K562 (cell line): ENCODE data around the gene AGPAT2. TPM values are rescaled to one million over a fixed set of nuclear protein-coding genes. Genes with fewer than 3 reads are reported as not detected.

ENCODE experiments used
- ATF7 ChIP-seq: fragments of 450-650 bp; IDR thresholded peaks from 2 replicates; pipeline ENCODE4 v1.7.1; 2014; ENCODE audit warnings: mild to moderate bottlenecking, moderate library complexity
- BRCA1 ChIP-seq, 2 experiments: fragments of 450-650 bp in 1 of 2; sonication (generic) in 1 of 2; formaldehyde crosslinking in 1 of 2; IDR thresholded peaks; 2 replicates each; pipeline versions ENCODE4 v1.5.0 to v1.6.1; 2017 to 2020; ENCODE audit warnings: mild to moderate bottlenecking in 1 of 2, missing genetic modification reagents in 1 of 2
- CAMTA2 ChIP-seq: fragments of 250-450 bp; sonication (Bioruptor Pico); conservative IDR thresholded peaks from 2 replicates; pipeline ENCODE4 v1.5.1; 2022
- ETV6 ChIP-seq, 3 experiments: fragments of 150-350 bp in 1 of 3; sonication (generic) in 1 of 3; formaldehyde crosslinking in 1 of 3; IDR thresholded peaks; 2 replicates each; pipeline versions ENCODE4 v1.6.1 to v1.8.0; 2014 to 2022; ENCODE audit warnings: borderline replicate concordance in 2 of 3, low read depth in 2 of 3, antibody characterized with exemption in 1 of 3, low read length in 1 of 3, mild to moderate bottlenecking in 1 of 3, missing genetic modification reagents in 1 of 3
- HDAC1 ChIP-seq, 2 experiments: fragments of 450-650 bp; IDR thresholded peaks; 2 replicates each; pipeline ENCODE4 v1.6.1; 2016 to 2017; ENCODE audit warnings: inconsistent platforms in 1 of 2, mild to moderate bottlenecking in 1 of 2, moderate library complexity in 1 of 2
- KLF1 ChIP-seq: fragments of 450-650 bp; IDR thresholded peaks from 2 replicates; pipeline ENCODE4 v1.6.1; 2016; ENCODE audit warnings: missing genetic modification characterization, missing compliant biosample characterization
- MAX ChIP-seq: sonication (generic); formaldehyde crosslinking; IDR thresholded peaks from 2 replicates; pipeline ENCODE4 v1.9.0; 2022; ENCODE audit warnings: mild to moderate bottlenecking, missing genetic modification reagents
- MCM3 ChIP-seq: fragments of 450-650 bp; IDR thresholded peaks from 2 replicates; pipeline ENCODE4 v1.6.1; 2016
- POLR2AphosphoS2 ChIP-seq: IDR thresholded peaks from 2 replicates; pipeline ENCODE4 v1.6.1; 2012; ENCODE audit warnings: low read length, improper control_type of control experiment
- POLR2G ChIP-seq: fragments of 200-400 bp; formaldehyde crosslinking; IDR thresholded peaks from 2 replicates; pipeline ENCODE4 v1.6.1; 2017; ENCODE audit warnings: low read depth, mild to moderate bottlenecking, antibody characterized with exemption, low read length, moderate library complexity
- RBM39 ChIP-seq: fragments of 200-400 bp; formaldehyde crosslinking; optimal IDR thresholded peaks from 2 replicates; pipeline ENCODE3; 2018; ENCODE audit warnings: low read depth, low read length
- TCF3 ChIP-seq: sonication (generic); formaldehyde crosslinking; IDR thresholded peaks from 2 replicates; pipeline ENCODE4 v1.4.0; 2020; ENCODE audit warnings: mild to moderate bottlenecking, missing genetic modification reagents
- ZFP30 ChIP-seq: fragments of 250-450 bp; sonication (Bioruptor Pico); IDR thresholded peaks from 2 replicates; pipeline ENCODE4 v1.8.0; 2022; ENCODE audit warnings: moderate library complexity, mild to moderate bottlenecking, inconsistent platforms, borderline replicate concordance
- ZNF398 ChIP-seq: fragments of 250-450 bp; sonication (Bioruptor Pico); IDR thresholded peaks from 2 replicates; pipeline ENCODE4 v1.8.0; 2021; ENCODE audit warnings: moderate library complexity, mild to moderate bottlenecking, inconsistent platforms
- ZNF511 ChIP-seq: sonication (generic); formaldehyde crosslinking; IDR thresholded peaks from 2 replicates; pipeline ENCODE4 v1.8.0; 2022; ENCODE audit warnings: mild to moderate bottlenecking, missing genetic modification reagents
- ZNF561 ChIP-seq: fragments of 450-650 bp; formaldehyde crosslinking; conservative IDR thresholded peaks from 2 replicates; pipeline ENCODE4 v1.4.0; 2020; ENCODE audit warnings: mild to moderate bottlenecking, moderate library complexity
- ZNF609 ChIP-seq: sonication (generic); formaldehyde crosslinking; IDR thresholded peaks from 2 replicates; pipeline ENCODE4 v1.8.1; 2023; ENCODE audit warnings: missing genetic modification reagents, mild to moderate bottlenecking, borderline replicate concordance
- polyA plus RNA-seq, 8 experiments: library from polyadenylated mRNA; depleted of rRNA in 4 of 8; stranded (reverse) in 5 of 8; unstranded in 3 of 8; fragments of >200 nt; fragmentation: Nextera tagmentation in 2 of 8; fragmentation: Illumina TruSeq in 1 of 8; extraction: Ambion mirVana in 2 of 8; extraction: Trizol in 1 of 8; gene quantifications; 2 replicates each; pipeline versions ENCODE4 v1.2.1 to v1.2.3, GENCODE V29; 2011 to 2014; ENCODE audit warnings: inconsistent platforms in 1 of 8, missing spikeins in 1 of 8
- total RNA-seq, 7 experiments: library from RNA; depleted of rRNA in 6 of 7; stranded (reverse); fragments of >200 nt in 6 of 7; fragmentation: Illumina TruSeq in 2 of 7; extraction: Trizol in 2 of 7; gene quantifications; 2 replicates each; pipeline versions ENCODE4 v1.2.1 to v1.2.3, GENCODE V29; 2011 to 2021; ENCODE audit warnings: low replicate concordance in 1 of 7

AGPAT2 gene
- total and polyA plus RNA-seq, 9 of the 15 experiments (the other 6 are each of a cell fraction or from before 2014, with no cell fraction given) = 0.13 to 54.5 (median 23.9) TPM

GRCh38 chr9:136686794-136687711 is at the start of gene AGPAT2 (continued):
- TF ChIP-seq ZNF609 (CRISPR knock-in tag) (peak; percentile 55; the same call in 1 of the 2 replicates), BRCA1 (IDR thresholded peaks at IDR 0.05) (no peak), BRCA1 (CRISPR knock-in tag; IDR thresholded peaks at IDR 0.05) (peak; percentile 60; the same call in 1 of the 2 replicates), ZNF561 (CRISPR knock-in tag) (no peak), CAMTA2 (CRISPR knock-in tag) (0 out of 2 replicates have a peak, but pooled peaks have one; percentile 56), ZFP30 (CRISPR knock-in tag) (no peak), ZNF511 (CRISPR knock-in tag) (peak; percentile 73; the same call in 1 of the 2 replicates), HDAC1 (IDR thresholded peaks at IDR 0.05) (peak in 1 of 2 experiments; percentile 70; a peak in 2 of 4 replicates), POLR2AphosphoS2 (no peak), KLF1 (tag) (no peak), MAX (CRISPR knock-in tag) (peak; percentile 74), ZNF398 (CRISPR knock-in tag) (no peak), RBM39 (no peak), ETV6 (IDR thresholded peaks at IDR 0.05; ENCODE audit: borderline replicate concordance in 1 of 2, low read depth in 2 of 2, low read length in 1 of 2) (0 out of 4 replicates have a peak, but pooled peaks have one; percentile 20 to 49), ETV6 (CRISPR knock-in tag; IDR thresholded peaks at IDR 0.05; ENCODE audit: borderline replicate concordance) (no peak), POLR2G (peak; percentile 91), ATF7 (peak; percentile 71), TCF3 (CRISPR knock-in tag) (peak; percentile 15; the same call in 1 of the 2 replicates), MCM3 (no peak)
